CD4-positive, alpha-beta T cell treated with Interferon alpha-2 for 1 hour (primary cell): ENCODE results near the gene IMMT.
"Not testable (repeated sequence)": the region's sequence is repeated elsewhere in the genome, so short reads cannot be mapped to it uniquely, and the experiment has no call there.

Experiments used
- DNase-seq, 2 donors: peaks; one replicate each; pipeline ENCODE4 v3.0.0-alpha.2; 2020 to 2022

IMMT gene

DNA sequence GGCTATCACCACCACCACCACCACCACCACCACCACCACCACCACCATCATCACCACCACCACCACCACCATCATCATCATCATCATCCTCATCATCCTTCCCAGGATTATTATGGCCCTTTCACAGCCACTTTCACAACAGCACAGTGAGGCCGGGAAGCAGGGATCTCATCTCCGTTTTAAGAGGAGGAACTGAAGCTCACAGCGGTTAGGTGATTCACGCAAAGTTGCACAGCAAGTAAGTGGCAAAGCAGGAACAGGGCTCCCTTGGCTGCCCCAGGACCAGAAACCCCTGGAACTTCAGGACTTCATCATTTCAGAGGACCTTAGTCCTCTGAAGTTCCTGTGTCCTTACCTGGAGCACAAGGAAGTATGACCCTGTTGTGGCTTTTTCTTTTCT lies 30.8 kb upstream of the IMMT start:
- DNase-seq: peak in 1 of 2 donors; percentile 27

DNA sequence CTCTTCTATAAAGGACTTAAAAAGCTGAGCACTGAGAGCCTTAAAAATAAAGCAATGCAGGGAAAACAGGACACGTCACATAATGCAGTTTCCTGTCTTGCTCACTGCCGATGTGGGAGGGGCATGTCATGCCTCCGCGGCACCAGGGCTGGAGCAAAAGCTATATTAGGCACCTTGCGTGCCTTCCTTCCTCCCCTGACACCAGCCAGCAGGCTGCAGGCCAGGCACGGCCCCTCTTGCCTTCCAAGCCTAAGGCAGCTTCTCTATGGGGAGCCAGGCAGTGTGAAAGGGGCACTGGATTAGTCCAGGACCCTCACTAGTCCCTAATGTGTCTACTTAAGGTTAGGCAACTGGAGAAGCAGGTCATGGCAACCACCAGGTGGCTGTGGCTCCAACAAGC lies 30.3 kb upstream of the IMMT start:
- peak; percentile 38 to 60 for DNase-seq

GRCh38 chr2:86224645-86225355 lies 29.5 kb upstream of the IMMT start:
- no peak for DNase-seq

- no peak for DNase-seq
Measured at GRCh38 chr2:86223927-86224560, 28.8 kb upstream of the IMMT start.

DNA sequence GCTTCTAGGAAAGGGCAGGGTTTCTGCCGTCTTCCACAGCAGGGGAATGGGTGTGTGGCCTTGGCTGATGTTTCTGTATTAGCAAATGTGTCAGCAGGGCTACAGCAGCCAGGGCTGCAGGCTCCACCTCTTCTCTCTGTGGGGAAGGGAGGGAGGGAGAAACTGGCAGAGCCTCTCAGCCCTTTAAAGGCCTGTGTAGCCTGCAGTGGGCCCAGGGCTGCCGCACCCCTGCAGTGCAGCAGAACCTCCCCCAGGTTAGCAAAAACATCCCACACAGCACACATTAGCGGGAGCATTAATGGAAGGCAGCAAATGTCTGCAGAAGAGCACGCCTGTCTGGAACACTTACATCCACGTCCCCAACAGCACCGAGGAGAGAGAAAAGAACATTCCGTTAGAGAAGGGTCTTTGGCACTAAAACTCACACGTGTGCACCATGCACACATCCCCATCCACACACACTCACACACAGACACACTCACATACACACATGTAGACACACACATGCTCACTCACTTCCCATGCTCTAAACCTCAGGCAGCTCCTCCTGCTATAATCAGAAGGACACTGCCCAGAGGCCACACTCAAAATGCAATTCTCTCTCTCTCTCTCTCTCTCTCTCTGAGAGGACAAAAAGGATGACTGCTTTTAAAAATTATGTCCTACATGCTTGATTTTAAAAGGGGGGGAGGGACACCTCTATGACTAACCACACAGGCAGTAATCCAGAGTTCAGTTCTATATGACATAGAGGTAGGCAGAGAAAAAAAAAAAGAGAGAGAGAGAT lies 28.1 kb upstream of the IMMT start:
- no peak for DNase-seq

- peak; percentile 61 to 65 for DNase-seq
Measured at GRCh38 chr2:86221066-86221684, 25.9 kb upstream of the IMMT start.

DNA sequence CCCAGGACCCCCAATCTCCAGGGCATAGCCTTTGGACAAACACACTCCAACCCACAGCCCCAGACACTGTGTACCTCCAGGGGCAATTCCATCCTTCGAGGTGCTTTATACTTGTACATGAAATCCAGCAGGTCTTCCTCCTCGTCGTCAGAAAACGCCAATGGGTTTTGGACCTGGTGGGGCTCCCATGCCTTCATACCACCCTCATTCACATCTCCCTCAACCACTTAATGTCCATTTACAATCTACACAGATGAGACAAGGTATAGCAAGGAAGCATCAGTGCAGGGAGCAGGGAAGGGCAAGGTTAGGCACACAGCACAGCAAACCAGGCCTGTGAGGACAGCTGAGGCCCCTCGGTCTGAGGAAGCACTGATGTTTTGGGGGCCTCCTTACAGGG lies 24.6 kb upstream of the IMMT start:
- DNase-seq: no peak

- DNase-seq: no peak
Measured at GRCh38 chr2:86218124-86218523, 22.9 kb upstream of the IMMT start.

DNA sequence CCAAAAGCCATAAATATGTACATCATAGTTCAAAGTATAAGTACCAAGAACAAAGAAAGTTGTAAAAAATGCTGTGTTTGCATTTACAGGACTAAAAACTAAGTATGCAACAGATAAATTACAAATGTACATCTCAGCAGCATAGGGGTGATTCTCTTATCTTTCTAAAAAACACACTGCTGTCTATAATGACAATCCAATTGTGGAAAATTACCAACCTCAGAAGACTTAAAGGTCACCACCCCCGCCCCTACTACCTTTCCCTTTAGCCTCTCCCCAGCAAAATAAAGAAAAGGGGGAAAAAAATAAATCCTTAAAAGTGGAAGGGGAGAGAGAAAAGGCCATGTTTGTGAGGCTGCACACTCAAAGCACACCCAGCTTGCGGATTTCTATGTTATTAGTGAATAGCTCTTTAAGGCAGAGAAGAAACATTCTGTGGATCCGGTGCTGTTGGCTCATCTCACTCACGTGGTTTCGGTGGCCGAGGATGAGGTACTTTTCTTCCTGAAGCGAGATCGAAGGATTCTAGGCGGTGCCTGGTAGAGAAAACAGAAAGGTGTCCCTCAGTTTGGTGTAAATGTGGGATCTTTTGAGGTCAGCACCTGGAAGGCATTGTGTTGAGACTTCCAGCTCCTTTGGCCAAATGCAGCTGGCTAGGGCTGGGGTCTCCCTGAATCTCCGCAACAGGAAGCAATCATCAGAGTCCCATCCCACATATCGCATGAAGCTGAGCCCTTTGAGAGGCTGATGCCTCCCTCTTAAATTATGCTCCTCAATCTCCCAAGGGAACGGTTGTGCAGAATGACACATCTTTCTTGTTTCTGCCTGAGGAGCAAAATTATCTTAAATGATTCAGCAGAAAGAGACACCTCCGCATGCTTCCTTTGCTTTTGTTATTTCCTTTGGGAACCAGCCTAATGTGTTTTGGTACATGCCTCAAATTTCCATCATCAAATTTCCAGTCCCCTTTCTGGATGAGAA lies 21.6 kb upstream of the IMMT start:
- DNase-seq: no peak

- no peak for DNase-seq
Measured at GRCh38 chr2:86214503-86214832, 19.2 kb upstream of the IMMT start.

DNA sequence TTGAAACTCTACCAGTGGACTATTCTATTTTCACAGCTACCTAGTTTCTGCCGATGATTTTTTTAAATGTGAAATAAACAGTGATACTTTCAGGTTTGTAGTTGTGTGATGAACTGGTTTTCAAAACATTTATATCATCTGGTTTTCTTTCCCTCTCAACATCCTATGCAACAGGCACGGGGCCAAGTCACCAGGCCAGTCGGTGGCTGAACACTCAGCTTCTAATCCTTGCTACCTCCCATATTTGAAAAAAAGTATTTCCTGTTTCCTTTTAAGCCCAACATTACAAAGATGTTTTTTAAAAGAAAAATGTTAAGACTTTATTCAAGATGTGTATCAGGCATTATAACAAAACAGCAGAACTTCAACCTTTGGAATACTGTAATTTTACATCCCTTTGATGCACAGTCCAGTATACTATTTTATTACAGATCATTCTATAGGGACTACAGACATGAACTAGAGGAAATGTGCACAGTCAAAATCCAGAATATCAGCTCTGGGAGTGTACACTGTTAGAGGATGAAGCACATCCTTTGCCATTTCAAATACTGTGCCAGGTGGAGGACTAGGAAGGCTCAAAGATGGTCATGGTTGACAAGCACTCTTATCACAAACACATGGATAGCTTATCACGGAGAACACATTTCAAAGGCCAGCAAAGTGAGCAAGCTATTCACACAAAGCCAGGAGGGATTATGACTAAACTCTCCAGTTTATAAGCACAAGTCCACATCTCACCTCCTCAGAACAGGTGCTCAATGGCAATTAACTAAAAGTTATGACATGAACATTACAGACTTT lies 18.6 kb upstream of the IMMT start:
- DNase-seq: no peak

- no peak for DNase-seq
Measured at GRCh38 chr2:86213056-86213455, 17.8 kb upstream of the IMMT start.

- DNase-seq: no peak
Measured at GRCh38 chr2:86211796-86212188, 16.5 kb upstream of the IMMT start.

- no peak for DNase-seq
Measured at GRCh38 chr2:86211033-86211795, 16.0 kb upstream of the IMMT start.

DNA sequence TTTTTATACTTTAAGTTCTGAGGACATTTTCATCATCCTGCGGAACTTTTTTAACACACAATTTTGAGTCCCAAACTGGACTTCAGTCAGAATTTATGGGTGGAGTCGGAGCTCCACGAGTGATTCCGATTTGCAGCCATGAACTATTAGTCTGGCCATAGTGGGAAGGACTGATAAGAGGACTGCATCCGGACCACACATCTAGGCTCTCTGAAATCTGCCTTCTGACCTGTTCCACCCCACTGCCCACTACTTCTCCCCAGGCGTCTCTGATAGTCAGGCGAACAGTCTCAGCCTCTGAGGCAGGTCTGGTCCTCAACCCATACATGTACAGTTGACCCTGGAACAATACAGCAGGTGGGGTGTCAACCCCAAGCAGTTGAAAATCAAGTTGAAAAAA lies 9.2 kb upstream of the IMMT start:
- DNase-seq: no peak

GRCh38 chr2:86203614-86204013 lies 8.4 kb upstream of the IMMT start:
- no peak for DNase-seq

GRCh38 chr2:86202702-86203101 lies 7.4 kb upstream of the IMMT start:
- no peak for DNase-seq

GRCh38 chr2:86202336-86202692 lies 7.1 kb upstream of the IMMT start:
- no peak for DNase-seq

DNA sequence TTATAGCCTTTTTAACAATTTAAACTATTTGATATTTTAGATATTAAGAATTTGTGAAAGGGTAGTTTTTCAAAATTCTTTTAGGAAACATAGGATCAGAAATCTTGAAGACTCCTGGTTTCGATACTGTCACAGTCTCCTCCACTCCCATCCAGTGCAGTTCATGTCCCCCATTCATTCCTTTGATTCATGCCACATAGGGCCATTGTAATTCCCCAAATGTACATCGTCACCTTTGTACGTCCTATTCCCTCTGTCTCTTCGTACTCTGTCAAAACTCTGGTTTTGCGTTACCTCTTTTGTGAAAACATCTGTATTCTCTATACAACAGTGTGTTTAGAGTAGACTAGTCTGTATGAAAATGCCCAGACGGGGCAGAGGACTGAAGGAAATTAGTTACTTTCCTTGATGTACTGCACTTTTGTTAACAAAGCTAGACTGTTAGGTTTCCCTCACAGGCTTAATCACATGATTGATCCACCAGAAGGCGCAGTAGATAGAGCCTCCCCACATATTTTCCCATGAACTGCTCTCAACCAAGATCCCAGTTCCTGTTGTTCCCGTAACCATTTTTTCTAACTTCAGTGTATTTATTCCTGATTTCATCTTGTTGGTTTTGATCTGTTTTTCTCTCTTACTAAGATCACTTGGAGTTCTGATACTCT lies 6.5 kb upstream of the IMMT start:
- DNase-seq: no peak

- DNase-seq: not testable (repeated sequence)
Measured at GRCh38 chr2:86200564-86200963, 5.3 kb upstream of the IMMT start.
